Measurements from ENCODE around the gene PSMD12.
A peak's percentile ranks its signal among the peaks of the same experiment; 100 is the strongest.

Gene PSMD12

DNA sequence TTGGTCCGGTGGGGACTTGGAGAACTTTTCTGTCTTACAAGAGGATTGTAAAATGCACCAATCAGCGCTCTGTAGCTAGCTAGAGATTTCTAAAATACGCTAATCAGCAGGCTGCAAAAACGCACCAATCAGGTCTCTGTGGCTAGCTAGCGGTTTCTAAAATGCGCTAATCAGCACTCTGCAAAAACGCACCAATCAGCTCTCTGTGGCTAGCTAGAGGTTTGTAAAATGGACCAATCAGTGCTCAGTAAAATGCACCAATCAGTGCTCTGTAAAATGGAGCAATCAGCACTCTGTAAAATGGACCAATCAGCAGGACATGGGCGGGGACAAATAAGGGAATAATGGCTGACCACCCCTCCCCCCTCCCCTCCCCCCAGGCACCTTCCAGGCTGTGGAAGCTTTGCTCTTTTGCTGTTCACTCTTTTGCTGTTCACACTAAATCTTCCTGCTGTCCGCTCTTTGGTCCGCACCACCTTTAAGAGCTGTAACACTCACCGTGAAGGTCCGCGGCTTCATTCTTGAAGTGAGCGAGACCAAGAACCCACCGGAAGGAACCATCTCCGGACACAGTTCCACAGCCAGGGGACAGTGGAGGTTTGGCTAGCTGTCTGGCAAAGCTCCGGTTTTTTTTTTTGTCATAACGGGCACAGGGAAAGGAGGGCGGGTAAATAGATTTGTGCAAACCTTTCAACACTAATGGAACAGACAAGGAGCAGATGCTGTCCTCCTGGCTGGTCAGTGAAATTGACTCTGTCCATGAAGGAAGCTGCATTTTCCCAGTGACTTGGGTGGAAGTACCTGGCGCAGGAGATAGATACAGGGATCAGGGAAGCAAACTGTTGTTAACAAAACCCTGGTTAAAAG, 19.0 kb upstream of the PSMD12 start:
- no peak for DNase-seq

DNA sequence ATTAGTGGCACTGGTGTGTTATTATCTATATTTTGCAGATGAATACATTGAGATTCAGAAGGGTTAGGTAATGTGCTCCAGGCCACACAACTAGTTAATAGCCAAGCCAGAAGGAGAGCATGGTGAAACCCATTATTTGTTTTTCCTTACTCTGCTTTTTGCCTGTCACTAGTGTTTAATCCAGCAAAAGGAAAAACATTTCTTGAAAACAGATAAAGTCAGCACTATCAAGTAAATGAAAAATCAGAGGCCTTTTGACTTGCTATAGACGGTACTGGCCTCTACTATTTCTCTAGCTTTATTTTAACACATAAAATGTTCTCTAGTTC, 15.5 kb upstream of the PSMD12 start:
- DNase-seq: no peak

DNA sequence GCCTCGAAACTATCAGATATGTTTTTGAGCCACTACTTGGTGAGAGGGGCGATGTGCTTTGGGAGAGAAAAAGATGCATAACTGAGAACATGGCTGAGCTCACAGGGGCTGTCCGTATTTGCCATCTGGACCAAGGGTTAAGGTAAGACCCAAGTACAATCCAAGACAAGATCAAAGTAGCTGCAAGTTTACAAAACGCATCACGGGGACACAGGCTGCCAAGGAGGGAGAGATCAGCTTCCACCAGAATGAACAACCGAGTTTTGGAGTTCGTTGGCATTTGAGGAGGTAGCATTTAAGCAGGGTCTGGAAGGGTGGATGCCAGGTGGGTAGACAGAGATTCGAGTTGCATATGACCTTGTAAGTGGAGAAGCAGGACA, 12.9 kb upstream of the PSMD12 start:
- DNase-seq: no peak

DNA sequence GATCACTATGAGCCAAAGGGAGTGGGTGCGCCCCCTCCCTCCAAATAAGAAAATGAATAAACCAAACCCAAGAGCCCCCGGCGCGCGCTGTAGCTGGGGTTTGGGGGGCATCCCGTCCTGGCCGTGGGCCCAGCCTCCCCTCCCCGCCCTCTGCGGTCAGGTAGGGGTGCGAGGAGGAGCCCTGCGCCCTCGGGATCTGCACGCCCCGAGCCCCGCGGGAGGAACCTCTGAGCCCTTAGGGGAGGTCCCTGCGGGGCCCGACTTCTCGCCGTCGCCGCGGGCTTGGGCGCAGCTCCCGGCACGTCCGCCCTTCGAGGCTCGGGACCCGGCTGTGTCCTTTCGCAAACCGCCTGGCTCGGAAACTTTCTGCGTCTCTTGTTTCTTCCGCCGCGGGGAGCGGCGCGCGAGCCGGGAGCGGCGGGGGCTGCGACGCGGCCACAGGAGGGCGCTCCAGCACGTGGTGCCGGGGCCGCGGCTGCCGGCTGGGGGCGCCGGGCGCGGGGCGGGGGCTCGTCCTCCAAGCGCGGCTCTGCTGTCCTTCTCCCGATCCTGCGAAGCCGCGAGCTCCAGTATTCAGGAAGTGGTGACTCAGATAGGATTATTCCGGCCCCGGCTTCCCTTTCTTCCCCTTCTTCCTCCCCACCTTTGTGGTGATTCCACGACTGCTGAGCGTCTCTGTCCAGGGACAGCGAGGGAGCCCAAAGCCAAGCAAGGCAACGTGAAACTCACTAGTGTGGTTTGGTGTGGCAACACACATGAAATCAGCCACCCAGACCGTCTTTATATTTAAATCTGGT, 12.3 kb upstream of the PSMD12 start:
- peak; percentile 68 for DNase-seq

DNA sequence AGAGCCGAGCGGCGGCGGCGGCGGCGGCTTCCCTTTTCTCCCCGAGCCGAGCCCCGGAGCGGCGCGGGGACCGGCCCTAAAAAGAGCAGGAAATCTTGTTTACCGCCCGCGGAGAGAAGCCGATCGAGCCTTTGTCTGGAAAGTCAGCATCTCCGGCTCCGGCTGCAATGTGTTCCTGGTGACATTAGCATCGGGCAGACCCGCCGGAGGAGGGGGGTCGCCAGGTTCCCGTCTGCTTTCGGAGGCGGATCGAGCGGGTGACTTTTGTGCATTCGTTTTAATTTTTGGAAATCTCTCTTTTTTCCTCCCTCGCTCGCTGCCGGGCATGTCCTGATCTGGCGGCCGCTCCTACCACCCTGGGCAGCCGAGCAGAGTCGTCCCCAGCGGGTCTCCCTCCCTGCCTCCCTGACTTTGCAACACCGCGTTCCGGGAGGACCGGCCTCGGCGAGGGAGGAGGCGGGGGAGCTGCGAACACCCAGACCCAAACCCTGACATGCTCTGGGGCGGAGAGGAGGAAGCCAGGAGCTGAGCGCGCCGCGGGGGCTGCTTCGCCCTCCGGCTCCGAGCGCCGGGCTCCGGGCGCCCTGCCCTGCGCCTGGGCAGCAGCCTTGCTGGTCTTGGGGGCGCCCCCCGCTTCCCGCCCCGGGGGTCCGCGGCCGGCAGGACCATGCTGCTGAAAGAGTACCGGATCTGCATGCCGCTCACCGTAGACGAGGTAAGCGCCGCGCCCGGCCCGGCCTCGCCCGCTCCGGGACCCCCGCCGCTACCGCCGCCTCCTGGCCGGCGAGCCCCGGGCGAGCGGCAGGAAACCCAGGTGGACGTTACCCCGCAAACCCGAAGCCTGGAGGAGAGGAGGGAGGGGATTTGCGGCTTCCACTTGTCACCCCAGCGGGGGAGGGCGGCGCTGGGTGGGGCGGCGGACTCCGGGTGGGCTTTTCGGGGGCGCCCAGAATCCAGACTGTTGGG, 11.4 kb upstream of the PSMD12 start:
- no peak for DNase-seq

DNA sequence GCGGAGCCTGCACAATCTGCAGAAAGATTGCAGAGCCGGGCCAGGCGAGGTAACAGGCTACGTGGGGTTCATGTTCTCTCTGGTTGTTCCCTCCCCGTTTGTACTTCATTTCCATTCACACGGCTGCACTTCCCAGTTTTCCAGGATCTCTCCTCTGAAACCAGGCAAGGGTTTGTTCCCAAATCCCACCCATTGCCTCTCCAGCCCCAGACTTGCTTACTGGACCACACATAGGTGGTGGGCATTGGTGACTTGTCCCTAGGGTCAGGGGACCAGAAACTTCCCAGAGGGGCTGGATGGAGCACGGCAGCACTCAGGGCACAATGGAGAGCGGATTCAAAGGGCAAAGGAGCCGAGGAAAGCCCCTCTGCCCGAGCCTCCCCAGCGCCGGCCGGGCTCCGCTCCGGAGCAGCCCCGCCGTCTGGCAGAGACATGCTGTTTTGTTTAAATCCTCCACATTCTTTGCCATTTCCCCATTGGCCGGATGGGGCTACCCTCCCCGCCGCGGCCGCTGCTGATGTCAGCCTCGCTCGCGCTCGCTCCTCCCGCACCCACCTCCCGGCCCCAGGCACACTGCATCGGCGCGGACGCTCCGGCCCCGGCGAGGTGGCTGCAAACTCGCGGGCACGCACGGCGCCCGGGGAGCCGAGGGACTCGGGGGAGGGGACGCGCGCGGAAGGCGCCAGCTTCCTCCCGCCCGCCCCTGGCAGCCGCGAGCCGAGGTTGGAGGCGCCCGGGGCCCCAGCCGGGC, 10.5 kb upstream of the PSMD12 start, which contains the start of gene PITPNC1:
PITPNC1 (plus strand) TSS at position 545 of the 751 bp plus-strand sequence.
- DNase-seq: peak; percentile 61

DNA sequence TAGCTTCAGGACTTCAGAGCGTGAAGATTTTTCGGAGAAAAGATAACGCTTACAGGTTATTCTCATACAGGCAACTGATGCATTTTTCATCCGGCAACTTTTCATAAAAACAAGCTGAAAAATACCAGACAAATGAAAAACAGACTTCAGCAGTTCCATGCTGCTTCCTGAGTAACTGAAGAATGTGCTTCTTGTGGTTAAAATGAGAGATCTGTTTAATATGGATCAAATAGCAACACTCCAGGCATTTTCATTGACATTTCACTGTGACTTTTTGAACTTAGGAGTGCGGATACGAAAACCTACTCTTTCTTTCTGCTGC, 10.0 kb upstream of the PSMD12 start:
- DNase-seq: no peak

DNA sequence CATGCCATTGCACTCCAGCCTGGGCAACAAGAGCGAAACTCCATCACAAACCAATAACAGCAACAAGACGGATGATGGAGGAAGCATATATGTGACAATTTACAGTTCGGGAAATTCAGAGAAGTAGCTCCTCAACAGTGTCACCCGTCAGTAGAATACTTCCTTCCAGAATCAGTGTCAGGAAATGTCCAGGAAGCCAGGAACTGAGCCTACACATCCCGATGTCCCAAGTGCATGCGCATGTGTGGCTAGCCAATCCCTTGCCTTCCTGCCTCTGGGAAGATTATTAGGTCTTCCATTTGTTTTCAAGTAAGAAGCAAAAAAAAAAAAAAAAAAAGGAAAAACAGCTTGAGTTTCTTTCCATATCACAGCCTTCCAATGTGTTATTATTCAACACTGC, 9.3 kb upstream of the PSMD12 start:
- no peak for DNase-seq

DNA sequence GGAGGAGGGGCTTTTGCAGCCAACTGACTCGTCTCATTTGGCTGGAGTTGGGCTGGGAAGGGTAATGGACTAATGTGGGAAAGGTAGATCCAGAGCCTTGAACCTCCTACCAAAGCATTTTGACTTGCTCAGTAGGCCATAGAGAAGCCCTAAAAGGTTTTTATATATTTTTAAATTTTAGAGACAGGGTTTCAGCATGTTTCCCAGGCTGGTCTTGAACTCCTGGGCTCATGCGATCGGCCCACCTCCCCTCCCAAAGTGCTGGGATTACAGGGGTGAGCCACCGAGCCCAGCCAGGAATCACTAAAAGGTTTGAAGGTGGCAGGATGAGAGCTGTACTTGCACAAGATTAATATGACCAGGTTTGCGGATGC, 8.7 kb upstream of the PSMD12 start:
- no peak for DNase-seq

DNA sequence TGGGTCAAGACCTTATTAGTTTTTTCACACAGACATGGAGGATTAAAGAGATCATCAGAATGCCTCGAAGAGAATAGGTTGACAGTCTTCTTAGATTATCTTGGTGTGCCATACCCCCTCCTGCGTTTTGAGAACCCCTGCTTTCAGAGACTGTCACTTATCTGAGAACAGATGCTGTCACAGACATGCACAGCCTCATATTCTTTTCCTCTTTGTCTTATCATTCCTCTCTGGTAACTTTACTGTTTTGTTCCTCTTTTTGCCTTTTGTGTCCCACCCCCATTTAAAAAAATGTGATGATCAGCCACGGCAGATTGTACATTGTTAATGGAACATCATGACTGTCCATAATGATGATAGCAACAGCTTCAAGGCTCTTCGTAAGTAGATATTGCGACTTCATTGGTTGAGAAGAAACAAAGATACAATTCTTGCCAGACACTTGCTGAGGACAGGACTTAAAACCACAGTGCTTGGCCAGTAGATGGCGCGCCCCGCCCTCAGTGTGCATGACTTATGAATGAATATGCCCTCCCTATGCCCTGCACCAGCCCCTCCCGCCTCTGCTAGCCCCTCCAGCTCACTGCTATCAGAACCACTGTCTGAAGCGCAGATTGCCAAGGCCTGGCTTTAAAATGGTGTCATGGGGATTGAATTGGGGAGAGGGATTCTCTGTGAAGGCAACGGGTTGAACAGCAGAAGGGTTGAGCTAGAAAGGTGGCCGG, 8.1 kb upstream of the PSMD12 start:
- DNase-seq: peak; percentile 54

DNA sequence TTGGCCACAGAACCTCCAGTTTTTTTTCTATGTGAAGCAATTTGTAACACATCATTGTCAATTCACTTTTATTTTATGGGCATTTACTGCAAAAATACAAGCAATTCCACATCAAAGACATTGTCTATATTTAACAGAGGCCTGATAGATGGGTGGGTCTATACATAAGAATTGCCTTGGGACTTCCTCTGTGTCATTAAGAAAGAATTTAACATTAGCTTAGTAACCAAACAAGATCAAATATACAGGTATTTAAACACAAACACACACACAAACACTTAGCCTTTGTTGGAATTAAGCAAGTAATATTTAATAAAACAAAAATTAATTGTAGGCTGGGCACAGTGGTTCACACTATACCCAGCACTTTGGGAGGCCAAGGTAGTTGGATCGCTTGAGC, 6.4 kb upstream of the PSMD12 start:
- no peak for DNase-seq

DNA sequence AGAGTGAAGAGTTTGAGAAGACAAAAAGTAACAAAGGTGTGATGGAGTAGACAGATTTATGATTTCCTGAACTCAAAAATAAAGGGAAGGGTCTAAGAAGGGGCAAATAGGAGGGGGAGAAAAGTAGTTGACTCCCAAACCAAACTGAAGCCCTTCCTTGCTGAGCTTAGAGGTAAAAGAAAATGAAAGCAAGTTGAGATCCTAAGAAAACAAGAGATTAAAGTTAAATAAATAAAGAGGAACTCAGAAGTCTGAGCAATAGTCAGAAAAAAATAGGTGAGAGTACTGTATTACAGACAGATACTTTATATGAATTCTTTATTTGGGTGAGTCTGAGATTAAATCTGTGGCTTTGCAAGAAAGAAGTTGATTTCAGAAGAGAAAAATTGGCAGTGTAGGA, 3.3 kb upstream of the PSMD12 start:
- no peak for DNase-seq

DNA sequence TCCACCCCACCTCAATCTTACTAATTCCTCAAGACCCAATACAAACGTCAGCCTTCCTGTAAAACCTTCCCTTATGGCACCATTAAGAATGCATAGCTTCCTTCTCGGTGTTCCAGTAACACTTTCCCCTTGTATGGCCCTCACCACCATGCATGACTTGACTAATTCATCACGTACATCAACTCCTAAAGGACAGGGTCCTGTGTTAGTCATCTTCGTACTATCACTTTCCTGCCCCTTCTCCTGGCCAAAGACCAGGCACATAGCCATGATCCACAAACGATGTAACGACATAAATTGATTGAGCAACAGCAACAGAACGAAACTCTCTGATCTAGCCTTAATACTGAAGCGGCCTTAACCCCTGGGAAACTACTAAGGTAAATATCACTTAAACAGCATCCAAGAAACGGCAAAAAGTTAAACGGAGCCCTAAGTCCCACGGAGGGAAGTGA, 612 bp downstream of the PSMD12 start:
- DNase-seq: no peak

DNA sequence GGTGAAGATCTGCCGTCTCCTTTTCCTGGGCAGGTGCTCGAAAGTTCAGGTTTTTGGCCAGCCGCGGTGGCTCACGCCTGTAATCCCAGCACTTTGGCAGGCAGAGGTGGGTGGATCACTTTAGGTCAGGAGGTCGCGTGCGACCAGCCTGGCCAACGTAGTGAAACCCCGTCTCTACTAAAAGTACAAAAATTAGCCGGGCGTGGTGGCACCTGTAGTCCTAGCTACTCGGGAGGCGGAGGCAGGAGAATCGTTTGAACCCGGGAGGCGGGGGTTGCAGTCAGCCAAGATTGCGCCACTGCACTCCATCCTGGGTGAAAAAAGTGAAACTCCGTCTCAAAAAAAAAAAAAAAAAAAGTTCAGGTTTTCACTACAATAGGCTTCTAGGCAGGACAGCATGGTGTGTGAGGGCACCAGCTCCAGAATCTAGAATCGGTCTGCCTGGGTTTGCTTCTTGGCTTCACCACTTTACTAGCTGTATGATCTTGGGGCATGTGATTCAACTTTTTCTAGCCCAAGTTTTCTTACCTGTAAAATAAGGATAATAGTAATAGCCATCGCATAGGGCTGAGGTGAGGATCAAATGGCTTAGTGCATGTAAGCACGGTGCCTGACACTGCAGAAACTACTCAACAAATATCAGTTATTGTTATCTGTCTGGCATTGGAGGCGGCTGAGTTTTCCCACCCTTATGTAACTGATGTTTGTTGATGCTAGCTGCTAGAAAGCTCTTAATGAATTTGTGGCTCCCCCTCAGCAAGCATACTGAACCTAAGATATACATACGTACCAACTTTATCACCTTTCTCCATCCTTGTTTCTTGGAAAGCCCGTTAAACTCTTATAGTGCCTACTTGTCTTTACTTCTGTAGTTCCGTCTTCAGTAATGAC, 1.3 kb downstream of the PSMD12 start:
- DNase-seq: no peak

DNA sequence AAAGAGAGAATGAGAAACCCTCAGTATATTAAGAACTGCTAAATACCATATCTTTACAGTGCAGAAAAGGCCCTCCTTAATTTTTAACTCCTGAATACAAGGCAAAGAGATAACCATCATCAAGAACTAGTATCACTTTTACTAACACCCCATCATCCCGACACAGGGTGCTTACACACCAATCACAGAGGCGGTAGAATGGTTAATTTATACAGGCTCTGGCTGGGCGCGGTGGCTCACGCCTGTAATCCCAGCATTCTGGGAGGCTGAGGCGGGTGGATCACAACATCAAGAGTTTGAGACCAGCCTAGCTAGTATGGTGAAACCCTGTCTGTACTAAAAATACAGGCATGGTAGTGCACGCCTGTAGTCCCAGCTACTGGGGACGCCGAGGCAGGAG, 4.2 kb downstream of the PSMD12 start:
- no peak for DNase-seq

DNA sequence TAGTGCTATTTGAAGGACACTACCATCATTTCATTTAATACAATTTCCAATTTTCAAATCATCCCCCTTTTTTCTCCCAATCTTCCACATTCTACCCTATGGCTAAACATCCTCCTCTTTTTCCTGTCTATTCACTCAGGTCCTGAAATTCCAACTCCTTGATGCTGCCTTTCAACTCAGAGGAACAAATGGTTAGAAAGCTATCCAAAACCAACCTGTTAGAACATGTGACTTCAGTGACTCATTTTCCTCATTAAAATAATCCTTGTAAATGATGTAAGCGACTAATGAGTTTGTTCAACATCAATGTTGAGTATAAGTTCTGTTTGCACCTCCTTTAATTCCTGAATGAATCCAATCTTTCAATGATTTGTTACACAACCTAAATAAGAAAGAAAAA, 5.5 kb downstream of the PSMD12 start:
- no peak for DNase-seq

DNA sequence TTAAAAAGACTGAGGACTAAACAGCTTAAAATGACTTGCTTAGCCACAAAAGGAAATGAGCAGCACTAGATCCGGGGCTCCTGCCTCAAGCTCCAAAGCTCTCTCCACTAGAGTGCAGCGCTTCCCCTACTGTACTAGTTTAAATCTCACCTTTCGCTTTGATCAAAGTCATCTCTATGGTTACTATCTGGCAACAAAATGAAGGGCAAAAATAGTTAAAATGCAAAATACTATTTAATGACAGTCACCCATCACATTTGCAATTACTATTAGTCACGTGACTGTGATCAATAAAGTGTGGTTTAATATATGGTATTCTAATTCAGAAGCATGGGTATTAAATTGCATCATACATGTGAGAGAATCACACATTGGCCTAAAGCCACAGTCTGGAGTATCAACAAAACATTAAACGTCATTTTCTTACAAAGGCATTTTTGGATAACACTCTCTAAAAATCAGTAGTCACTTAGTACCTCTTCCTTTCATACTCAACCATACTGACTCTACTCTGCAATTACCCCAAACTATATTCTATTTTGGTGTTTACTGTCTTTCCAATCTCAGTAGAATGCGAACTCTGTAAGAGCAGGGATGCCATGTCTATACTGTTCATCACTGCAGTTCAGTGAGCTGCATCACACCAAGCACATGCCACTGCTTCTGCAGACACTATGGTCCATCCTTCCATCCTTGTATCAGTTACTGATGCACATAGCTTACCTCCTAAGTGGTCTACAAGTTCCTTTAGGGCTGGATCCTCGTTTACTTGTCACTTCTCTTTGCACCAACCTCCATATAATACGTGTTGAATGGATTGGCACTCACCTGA, 6.2 kb downstream of the PSMD12 start:
- peak; percentile 6 for DNase-seq

DNA sequence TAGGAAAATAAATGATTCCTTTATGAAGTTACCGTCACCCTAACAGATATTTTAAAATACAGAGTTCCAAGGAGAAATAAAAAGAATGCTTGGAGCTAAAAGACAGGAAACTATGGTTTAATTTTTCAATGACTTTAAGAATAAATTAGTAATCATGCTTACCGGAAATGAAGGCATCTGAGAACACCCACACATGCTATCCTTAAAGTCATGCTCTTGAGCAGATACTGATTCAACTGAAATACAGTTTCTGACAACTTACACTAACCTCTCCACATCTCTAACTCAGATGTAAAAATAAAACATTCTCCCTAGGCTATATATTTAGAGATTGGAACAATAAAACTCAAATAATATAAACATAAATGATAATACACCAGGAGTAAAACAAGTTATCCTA, 7.8 kb downstream of the PSMD12 start:
- DNase-seq: no peak

DNA sequence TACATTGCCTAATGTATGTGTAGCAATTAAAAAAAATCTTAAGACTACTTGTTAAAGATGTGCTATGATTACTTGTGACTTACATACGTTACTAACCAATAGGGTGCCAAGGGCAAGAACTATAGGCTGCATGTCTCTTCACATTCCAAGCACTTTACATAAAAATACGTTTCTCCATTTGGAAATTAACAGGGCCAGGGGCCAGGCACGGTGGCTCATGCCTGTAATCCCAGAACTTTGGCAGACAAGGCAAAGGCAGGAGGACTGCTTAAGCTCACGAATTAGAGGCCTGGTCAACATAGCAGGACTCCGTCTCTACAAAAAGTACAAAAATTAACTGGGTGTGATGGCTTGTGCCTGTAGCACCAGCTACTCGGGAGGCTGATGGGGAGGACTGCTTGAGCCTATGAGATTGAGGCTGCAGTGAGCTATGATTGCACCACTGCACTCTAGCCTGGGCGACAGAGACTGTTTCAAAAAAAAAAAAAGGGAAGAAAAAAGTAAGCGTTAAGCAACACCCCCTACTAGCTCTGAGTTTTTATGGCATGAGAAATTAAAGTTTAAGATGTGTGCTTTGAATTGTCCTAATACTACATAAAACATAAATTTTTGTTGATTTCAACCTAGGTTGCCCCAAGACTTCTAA, 12.3 kb downstream of the PSMD12 start:
- no peak for DNase-seq
